HEK293 (cell line): Measurements from ENCODE around the gene HEMGN.

Experiments
- KLF10 ChIP-seq: fragments of 450-650 bp; IDR thresholded peaks from 2 replicates; pipeline ENCODE4 v1.5.1; 2018; ENCODE audit warnings: missing biosample characterization, mild to moderate bottlenecking, missing genetic modification characterization
- TRIM28 ChIP-seq: IDR thresholded peaks from 2 replicates; pipeline ENCODE4 v1.6.1; 2011; ENCODE audit warnings: low read length, control low read depth, borderline replicate concordance
- ZNF121 ChIP-seq: fragments of 450-650 bp; formaldehyde crosslinking; IDR thresholded peaks from 2 replicates; pipeline ENCODE4 v1.5.1; 2016; ENCODE audit warnings: missing biosample characterization, missing genetic modification characterization
- ZNF324 ChIP-seq: fragments of 450-650 bp; formaldehyde crosslinking; IDR thresholded peaks from 2 replicates; pipeline ENCODE4 v1.5.1; 2016; ENCODE audit warnings: missing biosample characterization, missing genetic modification characterization

DNA sequence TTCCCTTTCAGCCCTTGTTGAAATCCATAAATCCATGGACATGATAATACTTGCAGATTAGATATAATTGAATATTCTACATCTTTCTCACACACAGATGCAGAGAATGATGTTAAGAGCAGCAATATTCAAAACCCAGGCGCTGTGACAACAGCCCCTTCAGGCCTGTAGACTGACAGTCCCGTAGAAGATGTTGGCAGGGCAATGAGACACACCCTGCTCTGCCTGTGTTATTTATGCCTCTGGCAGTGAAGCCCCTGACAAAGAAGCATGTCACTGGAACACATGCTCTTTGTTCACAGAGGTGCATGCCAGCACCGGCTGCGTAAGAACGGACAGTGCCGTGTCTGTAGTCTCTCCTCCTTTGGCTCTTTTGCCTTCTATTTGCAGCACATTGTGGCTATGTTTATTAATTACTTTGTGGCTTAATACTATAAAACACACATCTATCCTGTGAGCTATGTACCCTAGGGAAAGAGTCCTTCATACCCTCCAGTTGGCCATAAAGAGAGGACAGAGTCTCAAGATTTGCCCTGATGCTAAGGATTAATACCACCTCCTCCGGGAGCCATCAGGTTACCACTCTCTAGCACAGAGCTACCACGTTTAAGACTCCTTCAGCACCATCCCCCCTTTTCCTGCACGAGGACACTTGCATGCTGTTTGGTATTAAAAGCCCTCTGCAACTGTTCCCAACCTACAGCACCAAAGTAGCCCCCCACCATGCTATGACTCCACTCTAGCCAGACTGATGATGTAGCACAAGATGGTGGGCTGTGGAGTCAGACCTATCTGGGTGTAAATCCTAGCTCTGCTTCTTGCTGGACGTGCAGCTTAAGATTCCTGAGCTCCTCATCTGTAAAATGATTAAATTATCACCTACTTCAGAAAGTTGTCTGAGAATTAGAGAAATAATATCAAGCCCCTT, 43.2 kb upstream of the HEMGN start:
- TF ChIP-seq ZNF121 (no peak), KLF10 (tag by site-specific recombination) (no peak), TRIM28 (no peak), ZNF324 (tag by site-specific recombination) (no peak)
